Endothelial cell (in vitro differentiated cells): ENCODE results near the gene EEPD1. TPM values are rescaled to one million over a fixed set of nuclear protein-coding genes. Genes with fewer than 3 reads are reported as not detected.

Experiments
- DNase-seq: peaks from one replicate; pipeline ENCODE4 v3.0.0; 2021; ENCODE audit warnings: low spot score
- H3K27ac Mint-ChIP-seq: one replicate; pipeline ENCODE4 v1.8.0; 2021; ENCODE audit warnings: mixed read lengths, inconsistent platforms; ENCODE audit not compliant: unreplicated experiment
- H3K27me3 Mint-ChIP-seq: one replicate; pipeline ENCODE4 v1.8.0; 2021; ENCODE audit warnings: mild to moderate bottlenecking, moderate library complexity, mixed read lengths, inconsistent platforms; ENCODE audit not compliant: unreplicated experiment
- H3K36me3 Mint-ChIP-seq: one replicate; pipeline ENCODE4 v1.8.0; 2021; ENCODE audit warnings: mild to moderate bottlenecking, low read depth, mixed read lengths, inconsistent platforms; ENCODE audit not compliant: unreplicated experiment
- H3K4me1 Mint-ChIP-seq: one replicate; pipeline ENCODE4 v1.8.0; 2021; ENCODE audit warnings: mild to moderate bottlenecking, mixed read lengths, inconsistent platforms; ENCODE audit not compliant: unreplicated experiment
- H3K4me3 Mint-ChIP-seq: one replicate; pipeline ENCODE4 v1.8.0; 2021; ENCODE audit warnings: mild to moderate bottlenecking, mixed read lengths, inconsistent platforms; ENCODE audit not compliant: unreplicated experiment
- H3K9me3 Mint-ChIP-seq: one replicate; pipeline ENCODE4 v1.8.0; 2021; ENCODE audit warnings: mixed read lengths, inconsistent platforms; ENCODE audit not compliant: unreplicated experiment
- total RNA-seq: library from RNA; stranded (reverse); fragmentation: NEBNext Ultra II Directional; extraction: Animal tissue kit (Norgen Biotek cat#: 25700); gene quantifications from one replicate; pipeline ENCODE4 v1.2.1, GENCODE V29; 2021; ENCODE audit not compliant: unreplicated experiment
- TF ChIP-seq, protein P1 (sequence below): fragments of 200-600 bp; sonication (generic); IDR thresholded peaks from one replicate; pipeline ENCODE4 v1.5.0; 2021; ENCODE audit warnings: antibody characterized with exemption; ENCODE audit not compliant: unreplicated experiment

EEPD1 gene
- total RNA-seq, 1 donor from 2014 or later: 12.6 TPM

DNA sequence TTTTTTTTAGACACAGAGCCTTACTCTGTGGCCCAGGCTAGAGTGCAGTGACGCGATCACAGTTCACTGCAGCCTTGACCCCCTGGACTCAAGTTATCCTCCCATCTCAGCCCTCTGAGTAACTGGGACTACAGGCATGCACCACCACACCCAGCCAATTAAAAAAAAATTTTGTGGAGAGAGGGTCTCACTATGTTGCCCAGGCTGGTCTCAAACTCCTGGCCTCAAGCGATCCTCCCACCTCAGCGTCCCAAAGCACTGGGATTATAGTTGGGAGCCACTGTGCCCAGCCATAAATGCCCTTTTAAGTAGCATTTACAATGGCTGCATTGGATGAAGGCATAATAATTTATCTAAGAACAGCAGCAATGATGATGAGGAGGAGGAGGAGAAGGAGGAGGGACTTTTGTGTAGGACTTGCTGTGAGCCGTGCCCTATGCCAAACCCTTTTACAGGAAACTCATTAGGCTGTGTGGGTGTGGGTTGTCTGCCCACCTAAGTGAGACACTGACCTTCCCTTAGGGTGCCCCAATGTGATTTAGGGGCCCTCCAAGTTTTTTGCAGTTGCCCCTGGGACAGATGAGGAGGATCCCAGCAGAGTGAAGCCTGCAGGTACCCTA is 51.1 kb downstream of the EEPD1 start:
- no peak overlapping the region for H3K4me3 Mint-ChIP-seq
- no peak for DNase-seq
- no peaks in the 10 kb centered on the region for H3K9me3 Mint-ChIP-seq
- H3K36me3 Mint-ChIP-seq: no peaks in the 10 kb centered on the region
- TF ChIP-seq, protein P1, sequence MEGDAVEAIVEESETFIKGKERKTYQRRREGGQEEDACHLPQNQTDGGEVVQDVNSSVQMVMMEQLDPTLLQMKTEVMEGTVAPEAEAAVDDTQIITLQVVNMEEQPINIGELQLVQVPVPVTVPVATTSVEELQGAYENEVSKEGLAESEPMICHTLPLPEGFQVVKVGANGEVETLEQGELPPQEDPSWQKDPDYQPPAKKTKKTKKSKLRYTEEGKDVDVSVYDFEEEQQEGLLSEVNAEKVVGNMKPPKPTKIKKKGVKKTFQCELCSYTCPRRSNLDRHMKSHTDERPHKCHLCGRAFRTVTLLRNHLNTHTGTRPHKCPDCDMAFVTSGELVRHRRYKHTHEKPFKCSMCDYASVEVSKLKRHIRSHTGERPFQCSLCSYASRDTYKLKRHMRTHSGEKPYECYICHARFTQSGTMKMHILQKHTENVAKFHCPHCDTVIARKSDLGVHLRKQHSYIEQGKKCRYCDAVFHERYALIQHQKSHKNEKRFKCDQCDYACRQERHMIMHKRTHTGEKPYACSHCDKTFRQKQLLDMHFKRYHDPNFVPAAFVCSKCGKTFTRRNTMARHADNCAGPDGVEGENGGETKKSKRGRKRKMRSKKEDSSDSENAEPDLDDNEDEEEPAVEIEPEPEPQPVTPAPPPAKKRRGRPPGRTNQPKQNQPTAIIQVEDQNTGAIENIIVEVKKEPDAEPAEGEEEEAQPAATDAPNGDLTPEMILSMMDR: no peak
- H3K4me1 Mint-ChIP-seq: peaks cover 63% of the 10 kb centered on the region
- H3K27me3 Mint-ChIP-seq: no peaks in the 10 kb centered on the region
- H3K27ac Mint-ChIP-seq: peak overlapping the region; percentile 82

DNA sequence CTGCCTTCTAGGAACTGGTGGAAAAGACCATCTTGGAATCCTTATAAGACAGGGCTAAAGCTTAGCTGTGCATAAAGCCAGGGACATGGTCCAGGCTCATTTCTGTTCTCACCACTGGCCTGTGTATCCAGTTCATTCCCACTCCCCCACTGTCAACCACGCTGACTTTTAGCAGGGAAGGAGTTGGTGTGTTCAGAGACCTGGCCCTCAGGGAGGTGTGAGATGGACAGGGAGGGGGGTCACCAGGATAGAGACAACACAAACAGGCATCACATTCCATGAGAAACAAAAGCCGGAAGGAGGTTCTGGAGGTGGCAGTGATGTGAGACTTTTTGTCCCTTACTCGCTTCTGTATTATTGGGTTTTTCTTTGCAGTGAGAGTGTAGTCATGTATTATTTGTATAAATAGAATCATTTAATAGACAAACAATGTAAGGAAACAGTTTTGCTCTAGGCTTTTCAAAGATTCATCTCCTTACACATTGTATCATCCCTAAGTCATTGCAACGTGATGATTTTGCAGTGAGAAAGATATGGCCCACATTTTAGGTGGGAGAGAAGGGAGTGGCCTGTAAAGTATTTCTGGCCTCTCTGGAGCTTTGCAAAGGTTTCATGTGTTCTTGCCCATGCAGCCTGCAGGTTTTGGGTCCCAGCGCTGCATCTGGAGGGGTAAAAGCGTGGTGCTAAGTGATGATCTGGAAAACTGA is 52.0 kb downstream of the EEPD1 start:
- Mint-ChIP-seq H3K4me3 (no peak overlapping the region), H3K27me3 (no peaks in the 10 kb centered on the region)
- no peak for DNase-seq

DNA sequence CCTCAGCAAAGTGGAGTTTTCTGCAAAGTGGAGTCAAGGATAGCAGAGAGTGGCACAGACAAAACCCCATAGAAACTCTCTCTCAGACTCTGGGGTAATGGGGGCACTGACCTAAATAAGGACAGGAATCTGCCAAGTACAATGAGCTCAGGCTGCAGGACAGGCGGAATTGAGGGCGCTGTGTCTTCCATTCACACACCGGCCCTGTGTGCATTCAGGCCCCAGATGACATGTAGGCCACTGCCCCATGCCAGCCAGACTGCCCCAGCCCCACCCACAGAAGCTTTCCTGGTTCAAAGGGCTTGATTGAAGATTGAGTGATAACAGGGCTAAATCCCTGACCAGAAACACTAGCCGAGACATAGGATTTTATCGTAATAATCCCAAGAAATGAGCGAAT is 52.7 kb downstream of the EEPD1 start:
- no peak for DNase-seq
- no peaks in the 10 kb centered on the region for H3K36me3 Mint-ChIP-seq

More for the DNA sequence above, 52.0 kb downstream of the EEPD1 start:
- Mint-ChIP-seq H3K27ac (peak overlapping the region; percentile 82), H3K36me3 (no peaks in the 10 kb centered on the region), H3K9me3 (no peaks in the 10 kb centered on the region), H3K4me1 (peaks cover 72% of the 10 kb centered on the region)
- TF ChIP-seq, protein P1: no peak

DNA sequence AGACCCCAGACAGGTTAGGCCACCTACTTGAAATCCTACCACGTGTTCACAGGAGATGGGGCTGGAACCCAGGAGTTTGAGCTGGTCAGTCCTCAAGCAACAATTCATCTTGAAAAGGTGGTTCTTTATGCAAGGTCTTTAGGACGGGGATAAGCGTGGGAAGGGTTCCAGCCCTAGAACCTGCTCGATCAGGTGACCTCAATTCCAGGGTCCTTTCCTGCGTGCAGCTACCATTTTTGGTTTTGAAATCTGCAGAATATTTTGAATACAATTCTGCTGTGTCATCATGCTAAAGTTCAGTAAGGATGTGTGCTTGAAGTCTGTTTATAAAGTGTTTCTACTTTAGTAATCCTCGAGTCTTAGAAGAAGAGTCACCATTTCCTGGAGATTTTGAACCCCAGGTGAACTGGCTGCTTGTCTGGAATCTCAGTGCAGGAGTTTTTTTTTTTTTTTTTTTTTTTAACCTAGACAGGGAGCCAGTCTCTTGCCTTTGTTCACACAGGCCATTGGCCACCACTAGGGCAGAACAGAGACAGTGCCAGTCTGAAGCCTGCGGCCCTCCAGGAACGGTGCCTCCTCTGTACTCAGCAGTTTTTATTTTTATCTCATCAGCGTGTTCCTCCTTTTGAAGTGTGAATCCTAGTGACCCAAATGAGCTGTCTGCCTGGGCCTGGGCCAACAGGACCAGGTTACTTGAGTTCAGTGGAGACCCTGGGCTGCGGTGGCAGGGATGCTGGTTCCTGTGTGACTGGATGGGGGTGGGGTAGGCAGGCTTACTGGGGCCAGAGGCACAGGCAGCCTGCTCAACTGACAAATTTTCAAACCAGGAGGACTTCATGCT is 54.6 kb downstream of the EEPD1 start:
- H3K9me3 Mint-ChIP-seq: no peaks in the 10 kb centered on the region
- peak overlapping the region; percentile 57 for H3K27ac Mint-ChIP-seq
- H3K4me1 Mint-ChIP-seq: peaks cover 71% of the 10 kb centered on the region
- no peak overlapping the region for H3K4me3 Mint-ChIP-seq
- TF ChIP-seq, protein P1: no peak
- no peaks in the 10 kb centered on the region for H3K36me3 Mint-ChIP-seq
- peaks cover 2% of the 10 kb centered on the region for H3K27me3 Mint-ChIP-seq
- no peak for DNase-seq

More for the DNA sequence above, 52.7 kb downstream of the EEPD1 start:
- Mint-ChIP-seq H3K4me1 (peaks cover 77% of the 10 kb centered on the region), H3K27me3 (no peaks in the 10 kb centered on the region), H3K27ac (peak overlapping the region; percentile 58), H3K4me3 (no peak overlapping the region), H3K9me3 (no peaks in the 10 kb centered on the region)
- TF ChIP-seq, protein P1: no peak
